22Rv1 (cell line): ENCODE measurements around the gene ERBB2.

Experiments used
- CTCF ChIP-seq: fragments of 450-650 bp; IDR thresholded peaks from 2 replicates; pipeline ENCODE4 v1.5.1; 2017; ENCODE audit warnings: mild to moderate bottlenecking
- ZFX ChIP-seq: fragments of 450-650 bp; IDR thresholded peaks from 2 replicates; pipeline ENCODE4 v1.6.1; 2017; ENCODE audit warnings: antibody characterized with exemption, borderline replicate concordance

GRCh38 chr17:39719563-39720355 lies 19.9 kb downstream of the ERBB2 start:
- TF ChIP-seq CTCF (no peak), ZFX (no peak)
